Upper lobe of left lung (tissue), 6 donors: Measurements from ENCODE around the gene SC5D. TPM values are rescaled to one million over a fixed set of nuclear protein-coding genes. Genes with fewer than 3 reads are reported as not detected.

Experiments
- ATAC-seq, 2 donors: fragments of 200-7000 bp; cut with Tn5 transposase; one replicate each; pipeline ENCODE4 v1.9.1; 2022; ENCODE audit warnings: mild to moderate bottlenecking in 2 of 2, moderate library complexity in 2 of 2; ENCODE audit not compliant: low FRiP score in 2 of 2
- DNase-seq, 2 donors: peaks; one replicate each; pipeline ENCODE4 v3.0.0-alpha.2; 2019 to 2020
- H3K27ac ChIP-seq, 4 donors: fragments of 200-600 bp; sonication (generic); one replicate each; pipeline ENCODE4 v1.5.1; 2016 to 2019
- H3K27me3 ChIP-seq, 4 donors: fragments of 200-600 bp; sonication (generic); one replicate each; pipeline ENCODE4 v1.5.1; 2017 to 2019
- H3K36me3 ChIP-seq, 4 donors: fragments of 200-600 bp; sonication (generic); one replicate each; pipeline ENCODE4 v1.5.1; 2016 to 2019
- H3K4me1 ChIP-seq, 4 donors: fragments of 200-600 bp; sonication (generic); one replicate each; pipeline ENCODE4 v1.5.1; 2018 to 2019
- H3K4me3 ChIP-seq, 4 donors: fragments of 200-600 bp; sonication (generic); one replicate each; pipeline ENCODE4 v1.5.1; 2017 to 2019; ENCODE audit warnings: mild to moderate bottlenecking in 2 of 4, moderate library complexity in 1 of 4
- H3K9me3 ChIP-seq, 4 donors: fragments of 200-600 bp; sonication (generic); one replicate each; pipeline ENCODE4 v1.5.1; 2018 to 2019
- EP300 ChIP-seq, 4 donors: sonication (generic); formaldehyde crosslinking; IDR thresholded peaks; one replicate each; pipeline ENCODE4 v1.5.1; 2017; ENCODE audit warnings: antibody characterized with exemption in 4 of 4, control low read depth in 2 of 4
- POLR2A ChIP-seq, 4 donors: fragments of 450-650 bp; IDR thresholded peaks; one replicate each; pipeline ENCODE4 v1.5.1; 2016 to 2017; ENCODE audit warnings: antibody characterized with exemption in 4 of 4, mild to moderate bottlenecking in 2 of 4
- POLR2AphosphoS5 ChIP-seq, 2 donors: sonication (generic); formaldehyde crosslinking; IDR thresholded peaks; one replicate each; pipeline ENCODE4 v1.5.1; 2017; ENCODE audit warnings: antibody characterized with exemption in 2 of 2
- WGBS, 2 donors: methylation state at CpG; one replicate each; pipeline ENCODE4 v1.1.5; 2017 to 2018; 5-methylcytosine and 5-hydroxymethylcytosine counted together
- total RNA-seq, 6 donors: library from RNA; depleted of rRNA in 4 of 6; stranded (reverse); fragments of >200 nt in 4 of 6; gene quantifications; one replicate each; pipeline versions ENCODE4 v1.1.0 to v1.2.1, GENCODE V29; 2016 to 2021
- TF ChIP-seq, protein P1 (sequence below), 6 experiments: fragments of 450-650 bp in 4 of 6; fragments of 200-600 bp in 2 of 6; sonication (generic) in 2 of 6; IDR thresholded peaks; one replicate each; pipeline ENCODE4 v1.5.1; 2016 to 2019; ENCODE audit warnings: antibody characterized with exemption in 6 of 6
- donor health status: DM: no; HTN: no; CAD: no; lungs with moderate emphysema.
- donor health status: DM: no; HTN: yes; CAD: no; lungs with severe emphysema.

SC5D gene
- total RNA-seq, 6 donors from 2014 or later, result 9.4 to 79.9 (median 48.8) TPM

DNA sequence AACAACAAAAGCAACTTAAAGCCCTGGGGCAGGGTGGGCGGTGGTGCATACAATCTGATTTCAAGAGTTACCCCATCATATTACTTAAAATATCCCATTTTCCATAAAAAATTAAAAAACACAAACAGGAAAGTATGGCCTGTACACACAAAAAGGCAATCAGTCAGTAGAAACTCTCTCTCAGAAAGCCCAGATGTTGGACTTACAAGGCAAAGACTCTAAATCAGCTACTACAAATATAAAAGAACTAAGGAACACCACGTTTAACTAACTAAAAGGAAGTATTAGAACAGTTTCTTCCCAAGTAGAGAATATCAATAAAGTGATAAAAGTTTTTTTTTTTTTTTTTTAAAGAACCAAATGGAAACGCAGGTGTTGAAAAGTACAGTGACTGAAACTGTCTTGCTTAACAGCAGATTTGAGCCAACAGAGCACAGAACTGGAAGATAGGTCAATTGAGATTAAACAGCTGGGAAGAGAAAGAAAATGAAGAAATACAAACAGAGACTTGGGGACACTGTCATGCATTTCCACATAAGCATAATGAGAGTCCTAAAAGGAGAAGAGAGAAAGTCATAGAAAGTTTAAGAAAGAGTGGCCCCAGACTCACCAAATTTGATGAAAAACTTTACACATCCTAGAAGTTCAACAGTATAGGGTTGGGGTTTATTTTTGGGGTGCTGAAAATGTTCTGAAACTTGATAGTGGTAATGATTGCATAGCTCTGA lies 8.6 kb downstream of the SC5D start:
- Histone ChIP-seq H3K4me3 (no peak overlapping the region), H3K36me3 (peaks cover 4 to 26% (median 10%) of the 10 kb centered on the region in 4 donors), H3K27ac (peak overlapping the region in 1 of 4 donors; percentile 13), H3K4me1 (peaks cover 0 to 16% (median 14%) of the 10 kb centered on the region in 4 donors), H3K27me3 (no peaks in the 10 kb centered on the region), H3K9me3 (no peaks in the 10 kb centered on the region)
- 54 to 62% methylated on average over 3 of the region's 3 CpGs for WGBS, 2 donors
- ATAC-seq (no peak), DNase-seq (no peak)
- TF ChIP-seq POLR2AphosphoS5 (IDR thresholded peaks at IDR 0.05) (no peak), POLR2A (IDR thresholded peaks at IDR 0.05) (no peak), EP300 (IDR thresholded peaks at IDR 0.05) (no peak)
- TF ChIP-seq, protein P1, sequence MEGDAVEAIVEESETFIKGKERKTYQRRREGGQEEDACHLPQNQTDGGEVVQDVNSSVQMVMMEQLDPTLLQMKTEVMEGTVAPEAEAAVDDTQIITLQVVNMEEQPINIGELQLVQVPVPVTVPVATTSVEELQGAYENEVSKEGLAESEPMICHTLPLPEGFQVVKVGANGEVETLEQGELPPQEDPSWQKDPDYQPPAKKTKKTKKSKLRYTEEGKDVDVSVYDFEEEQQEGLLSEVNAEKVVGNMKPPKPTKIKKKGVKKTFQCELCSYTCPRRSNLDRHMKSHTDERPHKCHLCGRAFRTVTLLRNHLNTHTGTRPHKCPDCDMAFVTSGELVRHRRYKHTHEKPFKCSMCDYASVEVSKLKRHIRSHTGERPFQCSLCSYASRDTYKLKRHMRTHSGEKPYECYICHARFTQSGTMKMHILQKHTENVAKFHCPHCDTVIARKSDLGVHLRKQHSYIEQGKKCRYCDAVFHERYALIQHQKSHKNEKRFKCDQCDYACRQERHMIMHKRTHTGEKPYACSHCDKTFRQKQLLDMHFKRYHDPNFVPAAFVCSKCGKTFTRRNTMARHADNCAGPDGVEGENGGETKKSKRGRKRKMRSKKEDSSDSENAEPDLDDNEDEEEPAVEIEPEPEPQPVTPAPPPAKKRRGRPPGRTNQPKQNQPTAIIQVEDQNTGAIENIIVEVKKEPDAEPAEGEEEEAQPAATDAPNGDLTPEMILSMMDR (IDR thresholded peaks at IDR 0.05), result no peak

DNA sequence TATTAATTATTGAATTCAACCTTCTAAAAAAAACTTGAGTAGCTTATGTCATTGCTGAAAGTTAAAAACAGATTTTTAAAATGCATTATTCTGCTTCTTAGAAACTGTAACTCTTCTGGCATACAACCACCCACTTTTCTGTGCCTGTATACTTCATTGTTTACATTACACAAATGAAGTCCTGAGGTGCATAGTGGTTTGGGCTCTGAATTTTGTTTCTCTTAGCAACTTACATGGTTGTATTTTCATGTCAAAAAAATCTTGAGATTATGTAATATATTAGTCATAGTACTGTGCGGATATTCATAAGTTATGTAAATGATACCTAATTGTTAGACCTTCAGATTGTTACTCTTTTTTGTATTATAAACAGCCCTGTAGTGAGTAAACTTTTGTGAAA lies 12.2 kb downstream of the SC5D start:
- DNase-seq (no peak), ATAC-seq (no peak)
- no peaks in the 10 kb centered on the region for H3K27me3 ChIP-seq
- H3K36me3 ChIP-seq, result peaks cover 4 to 56% (median 28%) of the 10 kb centered on the region in 4 donors
- WGBS, 2 donors, result 92 to 97% methylated on average over 1 of the region's 1 CpG
- peaks cover 0 to 16% (median 12%) of the 10 kb centered on the region in 4 donors for H3K4me1 ChIP-seq
- H3K27ac ChIP-seq, result no peak overlapping the region
- H3K4me3 ChIP-seq, result no peak overlapping the region
- TF ChIP-seq POLR2A (IDR thresholded peaks at IDR 0.05) (no peak), POLR2AphosphoS5 (IDR thresholded peaks at IDR 0.05) (no peak), EP300 (IDR thresholded peaks at IDR 0.05) (no peak)
- TF ChIP-seq, protein P1 (IDR thresholded peaks at IDR 0.05), result no peak
- no peaks in the 10 kb centered on the region for H3K9me3 ChIP-seq

DNA sequence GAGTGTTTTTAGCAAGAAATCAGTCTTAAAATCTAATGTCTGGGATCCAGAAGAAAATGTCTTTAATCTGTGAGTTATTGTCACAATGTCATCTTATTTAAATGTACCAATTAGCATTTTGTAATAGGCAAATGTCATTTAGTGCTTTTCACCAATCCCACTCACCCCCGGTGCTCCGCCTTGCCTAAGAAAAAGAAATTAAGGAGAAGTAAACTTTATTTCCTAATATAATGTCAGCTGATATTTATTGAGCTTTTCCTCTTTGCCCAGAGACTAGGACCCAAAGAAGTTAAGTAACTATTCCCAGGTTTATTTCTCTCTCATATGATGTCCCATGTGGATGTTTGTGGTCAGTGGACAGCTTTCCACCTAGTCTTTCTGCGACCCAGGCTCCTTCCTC lies 16.2 kb downstream of the SC5D start:
- Histone ChIP-seq H3K36me3 (peaks cover 4 to 53% (median 28%) of the 10 kb centered on the region in 4 donors), H3K27me3 (no peaks in the 10 kb centered on the region), H3K4me3 (no peak overlapping the region), H3K4me1 (no peaks in the 10 kb centered on the region), H3K27ac (no peak overlapping the region), H3K9me3 (no peaks in the 10 kb centered on the region)
- DNase-seq (no peak), ATAC-seq (no peak)
- TF ChIP-seq, protein P1 (IDR thresholded peaks at IDR 0.05), result no peak
- WGBS, 2 donors, result 86 to 92% methylated on average over 3 of the region's 3 CpGs

- Histone ChIP-seq H3K4me1 (no peaks in the 10 kb centered on the region), H3K27ac (no peak overlapping the region), H3K4me3 (no peak overlapping the region), H3K9me3 (no peaks in the 10 kb centered on the region), H3K36me3 (peaks cover 2 to 44% (median 25%) of the 10 kb centered on the region in 4 donors), H3K27me3 (no peaks in the 10 kb centered on the region)
- WGBS, 2 donors, result 84 to 91% methylated on average over 4 of the region's 4 CpGs
- ATAC-seq (no peak), DNase-seq (no peak)
- no peak for TF ChIP-seq POLR2AphosphoS5 (IDR thresholded peaks at IDR 0.05)
- TF ChIP-seq, protein P1 (IDR thresholded peaks at IDR 0.05), result no peak
- TF ChIP-seq POLR2A (IDR thresholded peaks at IDR 0.05), result no peak
These were observed 17.1 kb downstream of the SC5D start for GRCh38 chr11:121309688-121310087.

GRCh38 chr11:121310908-121311307 lies 18.3 kb downstream of the SC5D start:
- 97 to 100% methylated on average over 1 of the region's 1 CpG for WGBS, 2 donors
- Histone ChIP-seq H3K27ac (no peak overlapping the region), H3K36me3 (peaks cover 0 to 32% (median 20%) of the 10 kb centered on the region in 4 donors), H3K9me3 (no peaks in the 10 kb centered on the region), H3K27me3 (no peaks in the 10 kb centered on the region), H3K4me3 (no peak overlapping the region), H3K4me1 (no peaks in the 10 kb centered on the region)
- no peak for DNase-seq
- ATAC-seq, result no peak
- TF ChIP-seq EP300 (IDR thresholded peaks at IDR 0.05) (no peak), POLR2AphosphoS5 (IDR thresholded peaks at IDR 0.05) (no peak), POLR2A (IDR thresholded peaks at IDR 0.05) (no peak)
- TF ChIP-seq, protein P1 (IDR thresholded peaks at IDR 0.05), result no peak
